SK-N-SH (cell line): Measurements from ENCODE around the gene SLIT1. TPM values are rescaled to one million over a fixed set of nuclear protein-coding genes. Genes with fewer than 3 reads are reported as not detected.
A peak's percentile ranks its signal among the peaks of the same experiment; 100 is the strongest.

ENCODE experiments used
- CTCF ChIA-PET: fragments of 300-600, 350-600 bp; formaldehyde crosslinking; extraction: SDS; loops from one replicate; lab custom pipeline; 2021; lab: Yijun Ruan, JAX
- POLR2A ChIA-PET: fragments of 350-600 bp; sonication (Branson Sonifier 250); formaldehyde crosslinking; extraction: SDS; loops from one replicate; lab custom pipeline; 2020; ENCODE audit warnings: antibody characterized with exemption, inconsistent platforms; lab: Yijun Ruan, JAX
- DNase-seq: peaks from one replicate; pipeline ENCODE4 v3.0.0; 2012
- H2AFZ ChIP-seq: fragments of 200-600 bp; sonication (generic); 2 replicates; pipeline ENCODE4 v1.8.1; 2016; ENCODE audit warnings: antibody characterized with exemption, mild to moderate bottlenecking, low read depth
- H3F3A ChIP-seq: fragments of 200-600 bp; sonication (generic); replicated peaks from 2 replicates; pipeline ENCODE3; 2016; ENCODE audit warnings: antibody characterized with exemption, mild to moderate bottlenecking; ENCODE audit not compliant: insufficient read depth
- H3K27ac ChIP-seq, 2 experiments: fragments of 200-500 bp in 1 of 2; fragments of 200-600 bp in 1 of 2; sonication (Bioruptor generic) in 1 of 2; sonication (generic), shearing (Covaris generic) in 1 of 2; 2 replicates each; pipeline versions ENCODE4 v1.5.1 to v1.6.1; 2014 to 2016; ENCODE audit warnings: low read depth in 2 of 2, inconsistent platforms in 1 of 2, low read length in 1 of 2, mild to moderate bottlenecking in 1 of 2, mixed read lengths in 1 of 2
- H3K27me3 ChIP-seq: fragments of 200-600 bp; sonication (generic), shearing (Covaris generic); 2 replicates; pipeline ENCODE4 v1.6.1; 2016; ENCODE audit warnings: mixed run types; ENCODE audit not compliant: insufficient read depth
- H3K36me3 ChIP-seq, 2 experiments: fragments of 200-500 bp in 1 of 2; fragments of 200-600 bp in 1 of 2; sonication (Bioruptor generic) in 1 of 2; sonication (generic) in 1 of 2; replicated peaks in 1 of 2; 2 replicates each; pipeline versions ENCODE3 to v1.5.1; 2014 to 2016; ENCODE audit warnings: low read length in 1 of 2, mild to moderate bottlenecking in 1 of 2; ENCODE audit not compliant: insufficient read depth in 2 of 2, control insufficient read depth in 1 of 2
- H3K4me1 ChIP-seq, 2 experiments: fragments of 200-500 bp in 1 of 2; fragments of 200-600 bp in 1 of 2; sonication (Bioruptor generic) in 1 of 2; sonication (generic), shearing (Covaris generic) in 1 of 2; 2 replicates each; pipeline versions ENCODE4 v1.5.1 to v1.6.1; 2014 to 2016; ENCODE audit warnings: low read depth in 1 of 2, low read length in 1 of 2, mixed run types in 1 of 2; ENCODE audit not compliant: insufficient read depth in 2 of 2, control insufficient read depth in 1 of 2
- H3K4me2 ChIP-seq: fragments of 200-600 bp; sonication (generic), shearing (Covaris generic); 2 replicates; pipeline ENCODE4 v1.6.1; 2017; ENCODE audit warnings: mixed run types
- H3K4me3 ChIP-seq, 2 experiments: fragments of 200-500 bp in 1 of 2; fragments of 200-600 bp in 1 of 2; sonication (Bioruptor generic) in 1 of 2; sonication (generic), shearing (Covaris generic) in 1 of 2; 2 replicates each; pipeline versions ENCODE4 v1.5.1 to v1.8.1; 2014 to 2016; ENCODE audit warnings: low read depth in 2 of 2, inconsistent platforms in 1 of 2, low read length in 1 of 2, mild to moderate bottlenecking in 1 of 2, mixed read lengths in 1 of 2, moderate library complexity in 1 of 2
- H3K79me2 ChIP-seq: fragments of 200-600 bp; sonication (generic); 2 replicates; pipeline ENCODE4 v1.8.1; 2017; ENCODE audit warnings: mild to moderate bottlenecking; ENCODE audit not compliant: insufficient read depth
- H3K9ac ChIP-seq: fragments of 200-600 bp; sonication (generic); 2 replicates; pipeline ENCODE4 v1.6.1; 2017; ENCODE audit warnings: mixed run types
- H3K9me2 ChIP-seq: fragments of 200-600 bp; sonication (generic); 2 replicates; pipeline ENCODE4 v1.6.1; 2017; ENCODE audit warnings: mixed run types
- H3K9me3 ChIP-seq: fragments of 200-600 bp; sonication (generic); 2 replicates; pipeline ENCODE4 v1.6.1; 2017; ENCODE audit warnings: mixed run types, mild to moderate bottlenecking, moderate library complexity
- H4K20me1 ChIP-seq: fragments of 200-600 bp; sonication (generic); 2 replicates; pipeline ENCODE4 v1.6.1; 2017; ENCODE audit warnings: mild to moderate bottlenecking, mixed run types; ENCODE audit not compliant: insufficient read depth
- CHD2 ChIP-seq: fragments of 150-350 bp; IDR thresholded peaks from 2 replicates; pipeline ENCODE4 v1.6.1; 2018; ENCODE audit warnings: low read length; ENCODE audit not compliant: partially characterized antibody
- CTCF ChIP-seq: fragments of 200-600 bp; sonication (generic); IDR thresholded peaks from 2 replicates; pipeline ENCODE4 v1.6.1; 2017; ENCODE audit warnings: antibody characterized with exemption, mild to moderate bottlenecking, moderate library complexity
- ELF1 ChIP-seq: IDR thresholded peaks from 2 replicates; pipeline ENCODE4 v1.4.0; 2012
- EP300 ChIP-seq, 2 experiments: IDR thresholded peaks; 2 replicates each; pipeline versions ENCODE4 v1.4.0 to v1.6.1; 2012; ENCODE audit warnings: borderline replicate concordance in 1 of 2, low read depth in 1 of 2, low read length in 1 of 2
- EZH2phosphoT487 ChIP-seq: fragments of 200-600 bp; sonication (generic); IDR thresholded peaks from 2 replicates; pipeline ENCODE4 v1.6.1; 2017; ENCODE audit warnings: low read depth, mixed run types, mild to moderate bottlenecking, antibody characterized with exemption, moderate library complexity, borderline replicate concordance
- FOXM1 ChIP-seq: IDR thresholded peaks from 2 replicates; pipeline ENCODE4 v1.4.0; 2012; ENCODE audit warnings: low read depth, mild to moderate bottlenecking
- GABPA ChIP-seq: IDR thresholded peaks from 2 replicates; pipeline ENCODE4 v1.4.0; 2012; ENCODE audit warnings: low read depth, mild to moderate bottlenecking
- GATA2 ChIP-seq: sonication (generic); formaldehyde crosslinking; IDR thresholded peaks from 2 replicates; pipeline ENCODE4 v1.5.0; 2020; ENCODE audit warnings: mild to moderate bottlenecking, missing genetic modification reagents
- IRF3 ChIP-seq: fragments of 150-350 bp; IDR thresholded peaks from 2 replicates; pipeline ENCODE4 v1.6.1; 2016; ENCODE audit warnings: mild to moderate bottlenecking, low read depth, low read length
- JUND ChIP-seq: IDR thresholded peaks from 2 replicates; pipeline ENCODE4 v1.4.0; 2012
- MAX ChIP-seq: IDR thresholded peaks from 2 replicates; pipeline ENCODE4 v1.4.0; 2012; ENCODE audit warnings: low read depth
- MEF2A ChIP-seq: IDR thresholded peaks from 2 replicates; pipeline ENCODE4 v1.4.0; 2012; ENCODE audit warnings: low read depth, borderline replicate concordance
- MXI1 ChIP-seq: IDR thresholded peaks from 2 replicates; pipeline ENCODE4 v1.6.1; 2012; ENCODE audit warnings: mild to moderate bottlenecking, low read depth, low read length, improper control_type of control experiment
- NFIC ChIP-seq: IDR thresholded peaks from 2 replicates; pipeline ENCODE4 v1.4.0; 2012; ENCODE audit warnings: borderline replicate concordance
- NRF1 ChIP-seq: IDR thresholded peaks from 2 replicates; pipeline ENCODE4 v1.6.1; 2012; ENCODE audit warnings: low read depth, mild to moderate bottlenecking, low read length
- PBX3 ChIP-seq: IDR thresholded peaks from 2 replicates; pipeline ENCODE4; 2012
- POLR2AphosphoS5 ChIP-seq: IDR thresholded peaks from 2 replicates; pipeline ENCODE4 v1.6.1; 2012; ENCODE audit warnings: low read depth, low read length
- RAD21 ChIP-seq: IDR thresholded peaks from 2 replicates; pipeline ENCODE4 v1.6.1; 2012; ENCODE audit warnings: mild to moderate bottlenecking, low read length
- RCOR1 ChIP-seq: fragments of 150-350 bp; IDR thresholded peaks from 2 replicates; pipeline ENCODE4 v1.6.1; 2017; ENCODE audit warnings: antibody characterized with exemption, low read length
- RFX5 ChIP-seq: IDR thresholded peaks from 2 replicates; pipeline ENCODE4 v1.6.1; 2012; ENCODE audit warnings: mild to moderate bottlenecking, improper control_type of control experiment, low read length
- RXRA ChIP-seq: IDR thresholded peaks from 2 replicates; pipeline ENCODE4 v1.4.0; 2012; ENCODE audit warnings: low read depth, mild to moderate bottlenecking, borderline replicate concordance
- SIN3A ChIP-seq: IDR thresholded peaks from 2 replicates; pipeline ENCODE4 v1.6.1; 2012; ENCODE audit warnings: low read depth, mild to moderate bottlenecking, low read length, moderate library complexity, borderline replicate concordance
- SMC3 ChIP-seq: IDR thresholded peaks from 2 replicates; pipeline ENCODE4 v1.6.1; 2012; ENCODE audit warnings: low read depth, low read length, improper control_type of control experiment
- TAF1 ChIP-seq: IDR thresholded peaks from 2 replicates; pipeline ENCODE4 v1.6.1; 2012; ENCODE audit warnings: low read depth, mild to moderate bottlenecking, low read length, moderate library complexity, borderline replicate concordance
- TCF12 ChIP-seq: IDR thresholded peaks from 2 replicates; pipeline ENCODE4 v1.4.0; 2012
- TEAD4 ChIP-seq: IDR thresholded peaks from 2 replicates; pipeline ENCODE4 v1.4.0; 2012; ENCODE audit warnings: mild to moderate bottlenecking, borderline replicate concordance; ENCODE audit not compliant: insufficient read depth
- USF1 ChIP-seq: IDR thresholded peaks from 2 replicates; pipeline ENCODE4 v1.4.0; 2012; ENCODE audit warnings: low read depth, borderline replicate concordance
- USF2 ChIP-seq: fragments of 150-350 bp; IDR thresholded peaks from 2 replicates; pipeline ENCODE4 v1.6.1; 2017; ENCODE audit warnings: antibody characterized with exemption, low read length, low read depth, borderline replicate concordance
- WGBS: methylation state at CpG from one replicate; pipeline ENCODE4 v1.1.6; 2017; ENCODE audit warnings: low lambda C conversion rate; 5-methylcytosine and 5-hydroxymethylcytosine counted together
- polyA plus RNA-seq, 3 experiments: library from polyadenylated mRNA; depleted of rRNA; stranded (reverse); fragments of >200 nt; gene quantifications; 2 replicates each; pipeline ENCODE4 v1.2.3, GENCODE V29; 2012

SLIT1 gene
- polyA plus RNA-seq, 1 of the 3 experiments (the other 2 are of a cell fraction): 0.05 TPM

GRCh38 chr10:97072851-97073665 lies 112.7 kb downstream of the SLIT1 start:
- Histone ChIP-seq H4K20me1 (no peaks in the 10 kb centered on the region), H3K9me2 (no peaks in the 10 kb centered on the region), H2AFZ (no peak overlapping the region), H3K4me3 (no peak overlapping the region), H3K4me1 (peaks cover 0 to 30% of the 10 kb centered on the region in 2 experiments; a peak in 1 of 4 replicates), H3F3A (no peaks in the 10 kb centered on the region), H3K4me2 (no peak overlapping the region), H3K79me2 (no peaks in the 10 kb centered on the region), H3K9me3 (no peaks in the 10 kb centered on the region), H3K9ac (no peak overlapping the region), H3K27ac (no peak overlapping the region), H3K36me3 (no peaks in the 10 kb centered on the region), H3K27me3 (peaks cover 17% of the 10 kb centered on the region)
- ChIA-PET CTCF (interaction anchor here (0.6 to 21.7 kb wide), 68 partner anchors 9 to 703 kb away, joined by 3 to 894 read pairs (median 5); partner anchors contain the start of gene SLIT1), POLR2A (interaction anchor here (0.6 to 1.4 kb wide), 4 partner anchors 22 to 137 kb away, joined by 3 to 6 read pairs (median 4); no protein-coding TSS in a partner anchor)
- 42% methylated on average over 18 of the region's 21 CpGs for WGBS
- peak; percentile 87 for DNase-seq
- TF ChIP-seq RCOR1 (no peak), PBX3 (no peak), CTCF (peak; percentile 89), EP300 (IDR thresholded peaks at IDR 0.05; ENCODE audit: borderline replicate concordance in 1 of 2, low read depth in 1 of 2, low read length in 1 of 2) (no peak), NRF1 (peak; percentile 36; the same call in 1 of the 2 replicates), SIN3A (no peak), ELF1 (no peak), RFX5 (no peak), POLR2AphosphoS5 (no peak), IRF3 (no peak), RXRA (no peak), GABPA (no peak), MEF2A (no peak), GATA2 (CRISPR knock-in tag) (no peak), SMC3 (peak; percentile 97), MAX (no peak), TAF1 (no peak), RAD21 (peak; percentile 98), NFIC (no peak), TCF12 (no peak), FOXM1 (0 out of 2 replicates have a peak, but pooled peaks have one; percentile 29), CHD2 (peak; percentile 27), MXI1 (no peak), USF1 (no peak), EZH2phosphoT487 (no peak), JUND (no peak), TEAD4 (no peak), USF2 (no peak)
